OCI-LY1 (cell line): ENCODE data around the gene UROS.

Source experiments
- EZH2 ChIP-seq: fragments of 200-600 bp; sonication (generic), shearing (Covaris generic); IDR thresholded peaks from 2 replicates; pipeline ENCODE4 v1.8.0; 2017; ENCODE audit warnings: borderline replicate concordance, mixed run types, mild to moderate bottlenecking, antibody characterized with exemption, low read length, moderate library complexity, mixed read lengths
- TF ChIP-seq, protein P1 (sequence below): fragments of 200-600 bp; sonication (generic), shearing (Covaris generic); IDR thresholded peaks from 2 replicates; pipeline ENCODE4 v1.5.1; 2017; ENCODE audit warnings: mild to moderate bottlenecking, antibody characterized with exemption, low read length, moderate library complexity, mixed read lengths

DNA sequence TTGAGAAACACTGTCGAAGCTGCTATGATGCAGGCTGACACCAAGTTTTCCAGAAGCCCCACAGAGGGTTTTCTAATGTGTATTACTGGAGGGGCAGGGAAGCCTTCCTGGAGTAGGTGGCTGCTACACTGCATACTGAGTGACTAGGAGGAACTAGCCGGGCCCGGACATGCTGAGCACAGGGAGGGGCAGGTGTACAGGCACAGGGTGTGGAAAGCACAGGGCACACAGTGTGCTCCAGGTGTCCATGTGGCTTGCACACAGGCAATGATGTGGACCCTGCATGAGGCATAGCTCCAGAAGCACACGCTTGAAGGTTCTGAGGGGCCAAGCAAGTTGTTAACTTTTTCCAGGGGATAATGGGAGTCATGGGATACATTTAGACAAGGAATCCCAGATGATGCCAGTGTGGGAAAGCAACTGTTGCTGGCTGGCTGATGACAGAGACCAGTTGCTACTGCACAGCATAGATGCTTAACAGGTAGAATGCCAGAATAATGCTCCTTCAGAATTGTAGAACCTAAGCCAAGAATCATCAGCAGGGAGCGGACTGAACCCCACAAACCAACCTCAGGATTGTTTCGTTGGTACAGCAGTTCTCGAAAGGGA is 43.5 kb upstream of the UROS start:
- TF ChIP-seq, protein P1, sequence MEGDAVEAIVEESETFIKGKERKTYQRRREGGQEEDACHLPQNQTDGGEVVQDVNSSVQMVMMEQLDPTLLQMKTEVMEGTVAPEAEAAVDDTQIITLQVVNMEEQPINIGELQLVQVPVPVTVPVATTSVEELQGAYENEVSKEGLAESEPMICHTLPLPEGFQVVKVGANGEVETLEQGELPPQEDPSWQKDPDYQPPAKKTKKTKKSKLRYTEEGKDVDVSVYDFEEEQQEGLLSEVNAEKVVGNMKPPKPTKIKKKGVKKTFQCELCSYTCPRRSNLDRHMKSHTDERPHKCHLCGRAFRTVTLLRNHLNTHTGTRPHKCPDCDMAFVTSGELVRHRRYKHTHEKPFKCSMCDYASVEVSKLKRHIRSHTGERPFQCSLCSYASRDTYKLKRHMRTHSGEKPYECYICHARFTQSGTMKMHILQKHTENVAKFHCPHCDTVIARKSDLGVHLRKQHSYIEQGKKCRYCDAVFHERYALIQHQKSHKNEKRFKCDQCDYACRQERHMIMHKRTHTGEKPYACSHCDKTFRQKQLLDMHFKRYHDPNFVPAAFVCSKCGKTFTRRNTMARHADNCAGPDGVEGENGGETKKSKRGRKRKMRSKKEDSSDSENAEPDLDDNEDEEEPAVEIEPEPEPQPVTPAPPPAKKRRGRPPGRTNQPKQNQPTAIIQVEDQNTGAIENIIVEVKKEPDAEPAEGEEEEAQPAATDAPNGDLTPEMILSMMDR = no peak
- no peak for TF ChIP-seq EZH2
